AML-193 (cell line): Measurements from ENCODE around the gene GEMIN2.
"Not testable (repeated sequence)": the region's sequence is repeated elsewhere in the genome, so short reads cannot be mapped to it uniquely, and the experiment has no call there.

Source experiments
- DNase-seq, 2 experiments: peaks; one replicate each; lab custom pipeline; 2025; lab: John Stamatoyannopoulos, UW

GEMIN2 gene

GRCh38 chr14:39176263-39177167 lies 62.4 kb downstream of the GEMIN2 start:
- no peak for DNase-seq

GRCh38 chr14:39177168-39177545 lies 63.0 kb downstream of the GEMIN2 start:
- DNase-seq, result no peak

- no peak for DNase-seq
These were observed 64.9 kb downstream of the GEMIN2 start for GRCh38 chr14:39179042-39179441.

- no peak for DNase-seq
These were observed 66.4 kb downstream of the GEMIN2 start for GRCh38 chr14:39180553-39180952.

GRCh38 chr14:39181026-39181692 lies 67.0 kb downstream of the GEMIN2 start:
- no peak for DNase-seq

GRCh38 chr14:39181693-39182047 lies 67.5 kb downstream of the GEMIN2 start:
- no peak for DNase-seq

- DNase-seq, result no peak
These were observed 68.9 kb downstream of the GEMIN2 start for GRCh38 chr14:39182770-39183684.

- DNase-seq, result not testable (repeated sequence)
These were observed 69.5 kb downstream of the GEMIN2 start for GRCh38 chr14:39183685-39184003.

GRCh38 chr14:39184628-39185255 lies 70.6 kb downstream of the GEMIN2 start:
- DNase-seq, result no peak

GRCh38 chr14:39185256-39186049 lies 71.3 kb downstream of the GEMIN2 start:
- DNase-seq, result no peak
